Fibroblast of peridontal ligament (primary cell): Measurements from ENCODE around the gene ATP2B1.

Experiments
- DNase-seq: peaks from one replicate; pipeline ENCODE4 v3.0.0-alpha.2; 2010; ENCODE audit errors: extremely low read depth

The ATP2B1 gene

DNA sequence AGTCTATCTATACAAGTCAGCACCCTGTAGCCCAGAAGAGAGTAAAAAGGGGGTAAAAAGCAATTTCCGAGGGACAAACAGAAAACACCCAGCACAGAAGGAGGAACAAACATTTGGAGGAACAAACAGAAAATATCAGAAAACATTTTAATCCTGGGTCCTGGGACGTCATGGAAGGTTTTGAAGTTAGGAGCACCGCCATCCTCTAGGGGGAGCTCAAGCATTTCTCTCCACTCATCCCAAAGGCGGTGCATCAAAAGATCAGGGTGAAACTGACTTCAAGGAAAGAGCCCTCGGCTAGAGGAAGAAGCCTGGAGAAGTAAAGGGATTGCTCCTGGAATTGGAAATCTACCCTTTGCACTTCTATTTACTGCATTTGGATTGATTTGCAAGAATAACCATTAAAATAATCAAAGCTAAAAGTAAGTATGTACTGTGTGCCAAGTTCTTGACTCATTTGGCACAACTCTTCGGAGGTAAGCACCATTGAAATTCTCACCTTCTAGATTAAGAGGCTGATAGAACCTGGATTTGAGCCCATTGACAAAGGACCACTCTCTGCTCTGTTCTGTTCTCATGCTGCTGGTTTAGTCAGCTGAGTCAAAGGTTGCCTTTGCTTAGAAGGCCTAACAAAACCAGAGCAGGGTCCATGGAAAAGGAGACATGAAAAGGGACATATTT, 165.6 kb downstream of the ATP2B1 start:
- peak; percentile 90 for DNase-seq

GRCh38 chr12:89542236-89542635, 166.4 kb downstream of the ATP2B1 start:
- no peak for DNase-seq

DNA sequence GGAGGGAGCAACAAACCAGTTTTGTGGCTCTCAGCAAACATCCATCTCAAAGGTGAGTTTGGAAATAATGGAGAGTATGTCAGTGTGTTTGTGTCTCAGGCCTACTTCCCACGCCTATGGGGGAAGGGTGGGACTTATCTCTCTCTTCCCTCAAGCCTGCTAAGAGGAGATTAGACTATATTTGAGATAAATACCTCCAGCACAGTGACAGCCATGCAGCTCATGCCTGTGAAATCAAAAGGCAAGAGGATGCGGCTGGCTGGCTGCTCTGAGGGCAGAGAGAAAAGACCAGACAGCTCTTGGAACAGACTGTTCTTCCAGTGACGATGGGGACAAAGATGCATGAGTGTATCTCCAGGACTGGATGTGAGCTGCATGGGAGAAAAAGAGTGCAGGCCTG, 168.1 kb downstream of the ATP2B1 start:
- DNase-seq, result no peak

DNA sequence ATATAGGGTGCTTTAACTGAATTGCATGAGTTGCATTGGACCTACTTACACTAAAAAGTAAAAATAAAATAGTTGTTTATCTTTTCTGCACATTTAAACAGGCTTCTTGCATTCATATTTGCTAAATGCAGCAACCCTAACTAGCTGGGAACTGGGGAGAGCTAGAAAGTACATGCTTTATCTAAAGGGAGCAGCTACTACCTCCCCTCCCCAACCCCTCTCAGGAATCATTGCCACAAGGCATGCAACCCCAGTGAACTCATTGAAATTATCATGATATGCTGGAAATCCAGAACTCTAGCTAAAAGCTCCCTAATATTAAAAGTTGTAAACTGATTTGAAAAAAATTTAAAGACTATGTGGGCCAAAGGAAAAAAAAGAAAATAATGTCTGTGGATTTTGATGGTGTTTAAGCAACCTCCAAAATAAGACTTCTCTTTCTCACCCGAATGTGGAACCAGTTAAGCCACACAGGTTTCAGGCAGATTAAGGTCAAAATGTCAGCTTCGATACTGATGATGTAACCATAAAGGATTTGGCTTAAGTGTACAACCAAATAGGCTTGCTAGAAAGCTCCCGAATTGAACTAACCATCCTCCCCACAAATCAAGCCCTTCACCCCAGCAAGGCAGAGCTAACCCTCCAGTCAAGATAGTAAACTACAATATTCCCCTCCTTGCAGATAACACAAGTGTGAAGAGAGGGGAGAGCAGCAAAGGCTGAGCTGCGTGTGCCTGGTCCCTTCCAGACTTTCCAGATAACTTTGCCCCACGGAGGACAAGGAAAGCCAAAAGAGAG, 169.0 kb downstream of the ATP2B1 start:
- DNase-seq, result no peak

DNA sequence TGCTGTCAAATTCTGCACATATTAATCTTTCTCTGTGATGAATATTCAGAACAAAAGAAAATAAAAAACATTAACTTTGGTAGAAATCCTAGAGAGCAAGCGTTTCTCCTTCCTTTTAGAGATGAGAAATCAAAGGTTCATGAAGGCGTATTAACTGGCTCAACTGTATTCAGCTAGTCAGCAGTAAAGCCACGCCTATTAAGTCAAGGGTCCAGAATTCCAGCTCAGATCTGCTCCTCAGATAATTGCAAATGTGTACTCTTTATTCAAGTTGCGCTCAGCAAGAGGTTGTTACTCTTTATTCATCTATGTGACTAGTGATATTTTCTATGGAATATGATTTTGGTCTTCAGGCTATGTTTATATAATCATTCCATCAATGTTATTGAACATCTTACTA, 169.7 kb downstream of the ATP2B1 start:
- DNase-seq, result no peak
